NCI-H2107 treated with DMSO at 0.1 percent for 48 hours (cell line): Measurements from ENCODE around the gene MACROH2A2.
"Not testable (repeated sequence)": the region's sequence is repeated elsewhere in the genome, so short reads cannot be mapped to it uniquely, and the experiment has no call there.

Source experiments
- DNase-seq: peaks from one replicate; lab custom pipeline; 2025; ENCODE audit not compliant: unreplicated experiment; lab: John Stamatoyannopoulos, UW

MACROH2A2 gene

DNA sequence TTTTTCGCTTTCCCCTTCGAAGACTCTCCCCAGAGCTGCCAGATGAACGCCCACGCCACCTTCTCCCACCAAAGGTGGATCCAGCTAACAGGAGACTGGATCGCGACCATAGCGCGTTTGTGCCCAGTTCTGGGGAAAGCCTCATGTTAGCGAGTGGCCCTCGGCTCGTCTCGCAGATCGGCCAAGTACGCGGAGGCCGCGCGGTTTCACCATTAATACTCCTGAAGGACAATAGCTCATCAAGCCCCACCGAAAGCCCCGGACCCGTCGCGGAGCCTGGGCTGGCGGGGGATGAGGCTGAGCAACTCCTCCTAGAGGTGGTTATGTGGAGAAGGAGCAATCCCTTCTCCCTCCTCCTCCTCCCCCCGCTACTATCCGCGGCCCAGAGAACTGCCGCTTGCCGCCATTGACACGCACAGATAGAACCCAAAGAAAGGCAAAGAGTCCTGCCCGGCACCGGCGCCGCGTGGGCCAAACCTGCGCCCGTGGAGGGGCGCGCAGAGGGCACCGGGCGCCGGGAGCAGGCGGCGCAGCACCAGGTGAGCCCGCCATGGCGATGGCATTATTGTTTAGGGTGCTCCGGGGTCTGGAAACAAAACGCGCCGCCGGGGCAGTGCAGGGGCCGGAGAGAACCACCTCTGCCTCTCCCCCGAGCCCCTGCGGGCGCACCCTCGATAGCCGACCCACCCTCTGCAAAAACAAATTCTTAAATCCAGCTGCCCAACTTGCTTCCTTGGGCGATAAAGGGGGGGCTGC is at the start of gene MACROH2A2:
TSS of gene MACROH2A2 (plus strand) at position 385 of the 756 bp plus-strand sequence. CDS start 22,813 bp downstream, outside the sequence.
- peak; percentile 37 for DNase-seq

DNA sequence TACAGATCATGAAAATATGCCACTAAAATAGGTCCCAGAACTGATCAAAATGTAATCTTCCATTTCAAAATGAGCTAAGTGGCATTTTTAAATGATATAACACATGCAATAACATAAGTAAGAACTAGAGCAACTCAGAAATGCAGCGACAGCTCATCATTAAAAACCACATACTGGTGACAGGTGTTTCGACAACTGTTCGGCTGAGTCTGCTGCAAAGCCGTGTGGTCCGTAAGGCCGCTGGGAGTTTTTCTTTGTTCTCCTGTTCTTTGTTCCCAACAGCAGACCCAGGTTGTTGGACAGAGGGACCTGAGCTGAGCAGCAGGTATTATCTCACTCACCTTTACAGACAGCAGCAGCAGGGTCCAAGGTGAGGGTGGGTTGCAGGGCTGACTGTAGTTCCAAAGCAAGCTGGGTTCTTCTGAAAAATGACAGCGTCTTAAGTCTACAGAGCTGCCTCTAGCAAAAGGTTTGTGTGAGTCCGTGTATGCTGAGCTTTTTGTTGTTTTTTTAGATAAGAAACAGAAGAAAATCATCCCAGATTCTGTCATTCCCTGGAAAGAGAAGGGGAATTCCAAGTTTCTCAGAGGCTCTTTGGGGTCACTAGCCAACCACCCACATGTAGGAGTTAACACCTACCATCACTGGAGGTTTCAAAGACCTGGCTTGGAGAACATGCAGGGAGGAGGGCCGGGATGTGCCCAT is 45.4 kb upstream of the MACROH2A2 start:
- DNase-seq, result peak; percentile 49

DNA sequence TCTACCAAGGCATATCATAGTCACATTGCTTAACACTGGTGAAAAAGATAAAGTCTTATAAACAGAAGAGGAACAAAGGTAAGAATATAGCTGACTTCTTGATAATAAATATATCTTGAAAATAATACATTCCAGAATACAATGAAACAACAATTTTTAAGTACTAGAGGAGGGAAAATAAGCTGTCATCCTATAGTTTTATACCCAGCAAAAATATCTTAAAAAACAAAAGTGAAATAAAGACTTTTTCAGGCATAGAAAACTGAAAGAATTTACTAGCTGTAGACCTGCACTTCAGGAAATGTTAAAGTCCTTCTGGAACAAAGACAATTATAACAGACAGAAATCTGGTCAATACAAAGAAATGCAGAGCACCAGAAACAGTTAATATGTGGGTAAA is 21.4 kb upstream of the MACROH2A2 start:
- no peak for DNase-seq

DNA sequence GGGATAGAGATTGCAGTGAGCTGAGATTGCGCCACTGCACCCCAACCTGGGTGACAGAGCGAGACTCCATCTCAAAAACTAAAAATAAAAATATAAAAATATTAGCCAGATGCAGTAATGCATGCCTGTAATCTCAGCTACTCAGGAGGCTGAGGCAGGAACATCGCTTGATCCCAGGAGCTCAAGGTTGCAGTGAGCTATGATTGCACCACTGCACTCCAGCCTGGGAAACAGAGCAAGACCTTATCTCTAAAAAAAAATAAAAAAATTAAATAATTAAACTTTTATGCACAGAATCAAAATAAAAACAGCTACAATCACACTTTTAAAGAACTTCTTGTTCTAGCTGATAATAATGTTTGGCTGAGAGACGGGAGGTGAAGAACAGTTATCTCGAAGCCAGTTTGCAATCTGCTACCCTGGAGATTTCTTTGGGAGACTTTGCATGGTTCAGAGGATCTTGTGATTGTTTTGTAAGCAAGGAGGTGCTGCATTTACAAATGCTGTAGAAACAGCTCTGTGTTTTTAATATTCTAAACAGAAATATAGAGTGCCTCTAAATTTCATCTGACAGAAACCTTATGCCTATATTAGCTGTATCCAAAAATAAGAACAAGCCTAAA is 19.9 kb upstream of the MACROH2A2 start:
- no peak for DNase-seq

DNA sequence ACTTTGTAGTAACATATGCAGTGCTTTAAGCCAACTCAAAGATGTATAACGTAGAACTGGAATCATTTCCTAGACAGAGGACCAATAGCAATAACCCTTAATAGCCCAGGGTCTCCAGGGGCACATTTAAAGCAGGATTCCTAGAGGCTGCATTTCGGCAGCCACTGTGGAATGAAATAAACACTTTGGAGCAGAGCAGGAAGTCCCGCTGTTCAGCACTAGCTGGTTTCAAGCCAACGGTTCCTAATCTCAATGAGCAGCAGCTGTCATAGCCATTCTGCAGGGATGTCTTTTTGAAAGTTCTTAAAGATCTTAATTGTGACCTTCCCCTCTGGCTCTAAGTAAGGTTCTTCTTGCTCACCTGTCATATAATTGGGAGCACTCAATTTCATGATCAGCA is 18.4 kb upstream of the MACROH2A2 start:
- DNase-seq, result peak; percentile 28

DNA sequence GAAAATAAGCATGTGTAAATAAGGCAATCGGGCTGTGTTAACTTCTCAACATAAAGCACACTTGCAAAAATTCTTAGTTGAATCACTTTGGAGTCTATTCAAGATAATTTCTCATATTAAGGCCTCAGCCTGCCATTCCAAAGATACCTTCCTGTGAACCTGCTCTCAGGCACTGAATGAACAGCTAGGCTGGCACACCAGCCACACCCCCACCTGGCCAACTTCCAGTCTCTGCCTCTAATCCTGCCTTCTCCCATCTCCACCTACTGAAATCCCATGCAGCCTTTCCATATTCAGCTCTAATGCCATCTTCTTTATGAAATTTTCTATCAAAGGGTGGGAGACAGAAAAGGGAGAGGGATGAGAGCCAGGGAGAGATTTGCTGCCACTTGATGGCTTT is 17.1 kb upstream of the MACROH2A2 start:
- no peak for DNase-seq

DNA sequence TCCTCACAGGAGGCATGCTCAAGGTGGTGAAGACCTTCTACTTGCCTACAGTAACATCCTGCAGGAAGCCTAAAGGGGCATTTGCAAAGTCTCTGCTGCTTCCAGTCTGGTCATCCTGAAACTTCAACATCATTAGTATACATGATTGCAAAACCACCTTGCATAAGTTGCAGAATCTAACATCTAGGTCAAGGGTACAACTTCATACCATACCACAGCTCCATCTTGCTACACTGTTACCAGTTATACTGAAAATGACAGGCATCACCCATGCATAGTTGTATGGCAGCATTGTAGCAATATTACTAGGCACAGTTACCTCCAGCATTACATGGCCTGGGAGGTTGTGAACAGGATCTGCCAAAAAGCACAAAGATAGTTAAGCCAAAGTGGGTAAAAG is 13.7 kb upstream of the MACROH2A2 start:
- DNase-seq, result no peak

DNA sequence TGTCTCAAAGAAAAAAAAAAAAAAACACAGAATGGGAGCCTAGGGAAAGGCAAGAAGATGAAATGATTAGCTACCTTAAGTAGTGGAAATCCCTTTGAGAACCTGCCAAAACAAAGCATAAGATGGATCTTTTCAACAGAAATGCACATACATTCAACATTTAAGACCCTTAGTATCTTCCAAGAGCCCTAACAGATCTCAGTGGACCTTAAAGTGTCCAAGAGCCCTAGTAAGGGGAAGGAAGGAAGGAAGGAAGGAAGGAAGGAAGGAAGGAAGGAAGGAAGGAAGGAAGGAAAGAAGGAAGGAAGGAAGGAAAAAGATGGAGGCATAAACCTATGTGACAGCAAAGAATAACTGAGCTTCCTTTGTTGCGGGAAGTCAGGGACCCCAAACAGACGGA is 11.6 kb upstream of the MACROH2A2 start:
- no peak for DNase-seq

DNA sequence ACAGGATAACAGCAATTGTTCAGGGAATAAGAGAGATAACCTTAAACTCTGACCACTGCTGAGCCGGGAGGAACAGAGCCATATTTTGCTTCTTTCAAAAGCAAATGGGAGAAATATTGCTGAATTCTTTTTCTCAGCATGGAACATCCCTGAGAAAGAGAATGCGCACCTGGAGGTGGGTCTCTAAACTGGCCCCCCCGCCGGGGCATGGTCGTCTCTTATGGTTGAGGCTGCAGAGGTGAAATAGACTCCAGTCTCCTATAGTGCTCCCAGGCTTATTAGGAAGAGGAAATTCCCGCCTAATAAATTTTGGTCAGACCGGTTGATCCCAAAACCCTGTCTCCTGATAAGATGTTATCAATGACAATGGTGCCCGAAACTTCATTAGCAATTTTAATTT is 10.9 kb upstream of the MACROH2A2 start:
- DNase-seq, result not testable (repeated sequence)

DNA sequence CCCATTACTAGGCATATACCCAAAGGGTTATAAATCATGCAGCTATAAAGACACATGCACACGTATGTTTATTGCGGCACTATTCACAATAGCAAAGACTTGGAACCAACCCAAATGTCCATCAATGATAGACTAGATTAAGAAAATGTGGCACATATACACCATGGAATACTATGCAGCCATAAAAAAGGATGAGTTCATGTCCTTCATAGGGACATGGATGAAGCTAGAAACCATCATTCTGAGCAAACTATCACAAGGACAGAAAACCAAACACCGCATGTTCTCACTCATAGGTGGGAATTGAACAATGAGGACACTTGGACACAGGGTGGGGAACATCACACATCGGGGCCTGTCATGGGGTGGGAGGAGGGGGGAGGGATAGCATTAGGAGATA is 5.6 kb upstream of the MACROH2A2 start:
- not testable (repeated sequence) for DNase-seq

DNA sequence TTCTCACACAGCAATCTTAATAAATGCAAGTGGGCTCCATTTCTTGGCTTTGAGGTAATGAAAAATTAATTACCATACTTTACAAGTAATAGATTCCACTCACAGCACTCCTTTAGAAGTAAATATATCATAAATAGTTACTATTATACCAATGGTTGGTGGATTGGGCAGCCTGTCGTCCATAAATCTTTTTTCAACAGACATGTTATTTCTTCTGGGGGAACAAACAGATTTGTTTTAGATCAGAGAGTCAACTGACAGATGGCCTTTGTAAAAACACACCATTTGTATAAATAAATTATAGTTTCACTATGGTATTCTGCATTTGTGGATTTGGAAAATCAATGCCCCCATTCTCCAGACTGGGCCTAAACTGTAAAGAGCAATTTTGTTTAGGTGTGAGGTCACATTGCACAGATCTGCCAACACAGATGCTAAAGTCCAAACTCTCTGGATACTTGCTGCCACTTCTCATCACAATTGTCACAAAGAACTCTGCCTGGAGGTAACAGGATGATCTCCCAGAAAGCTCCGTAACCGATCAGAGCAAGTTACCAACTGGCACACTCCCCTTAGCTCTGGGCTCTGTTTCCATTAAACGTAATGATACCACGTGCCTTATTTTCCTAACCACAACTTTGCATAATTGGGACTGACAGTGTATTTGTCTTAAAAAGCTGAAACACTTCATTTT is 4.5 kb upstream of the MACROH2A2 start:
- DNase-seq, result no peak

DNA sequence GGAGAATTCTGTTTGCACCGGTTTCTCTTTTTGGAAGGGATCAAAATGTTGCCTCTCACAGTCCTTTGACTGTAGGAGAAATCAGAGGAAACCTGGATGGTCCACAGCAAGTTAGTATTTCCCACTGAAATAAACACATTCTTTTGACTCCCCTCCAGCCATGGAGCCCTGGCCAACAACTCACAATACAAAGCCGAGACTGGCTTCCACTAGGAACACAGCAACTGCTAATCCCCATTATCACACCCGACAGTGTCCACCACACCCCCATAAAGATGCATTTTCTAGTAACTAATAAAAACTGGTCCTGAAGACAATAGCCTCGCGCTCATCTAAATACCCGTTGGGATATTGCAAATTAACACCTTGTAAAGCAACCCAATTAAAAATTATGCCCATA is 798 bp upstream of the MACROH2A2 start:
- no peak for DNase-seq

DNA sequence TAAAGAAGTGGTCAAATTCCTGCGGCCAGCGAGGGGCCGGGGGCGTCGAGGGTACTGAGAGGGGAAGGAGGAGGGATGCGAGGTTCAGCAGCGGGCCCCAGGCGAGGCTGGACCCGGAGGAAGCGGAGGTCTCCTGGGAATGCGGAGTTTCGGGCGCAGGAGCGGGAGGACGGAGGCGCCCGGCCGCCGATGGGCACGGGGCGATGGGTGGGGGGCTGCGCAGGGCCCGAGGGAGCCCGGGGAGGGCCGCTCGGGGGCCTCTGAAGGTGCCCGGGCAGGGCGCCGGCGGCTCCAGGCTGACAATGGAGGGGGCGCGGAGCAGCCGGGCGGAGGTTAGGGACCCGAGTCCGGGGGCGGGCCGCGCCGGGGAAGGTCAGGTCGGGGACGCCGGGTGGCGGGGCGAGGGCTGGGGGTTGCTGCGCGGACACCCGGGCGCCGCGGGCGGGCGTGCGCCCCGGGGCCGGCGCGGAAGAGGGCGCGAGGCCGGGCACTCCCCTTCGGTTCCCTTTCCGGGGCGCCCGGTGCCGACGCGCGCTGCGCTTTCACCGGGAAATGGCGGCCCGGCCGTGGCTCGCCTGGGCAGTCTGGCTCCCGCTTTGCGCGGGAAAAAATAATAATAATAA is 683 bp downstream of the MACROH2A2 start:
- DNase-seq, result no peak

DNA sequence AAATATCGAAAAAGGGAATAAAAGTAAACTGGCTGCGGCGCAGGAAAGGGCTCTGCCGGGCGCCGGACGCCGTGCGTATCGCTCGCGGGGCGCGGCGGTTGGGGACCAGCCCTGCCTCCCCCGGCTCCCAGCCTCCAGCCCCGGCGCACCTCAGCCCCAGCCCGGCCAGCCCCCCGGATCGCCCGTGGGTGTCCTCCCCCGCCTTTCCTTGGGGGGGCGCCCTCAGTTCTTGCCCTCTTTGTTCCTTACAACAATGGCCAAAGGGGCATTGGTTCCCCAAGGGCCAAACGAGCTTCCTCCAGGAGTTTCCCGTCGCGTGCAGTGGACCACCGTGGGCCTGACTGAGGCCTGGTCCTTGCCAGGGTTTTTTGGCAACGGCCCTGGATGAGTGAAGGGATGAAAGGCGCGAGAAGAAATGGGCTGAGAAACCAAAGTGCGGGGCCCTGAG is 1.2 kb downstream of the MACROH2A2 start:
- DNase-seq, result no peak

DNA sequence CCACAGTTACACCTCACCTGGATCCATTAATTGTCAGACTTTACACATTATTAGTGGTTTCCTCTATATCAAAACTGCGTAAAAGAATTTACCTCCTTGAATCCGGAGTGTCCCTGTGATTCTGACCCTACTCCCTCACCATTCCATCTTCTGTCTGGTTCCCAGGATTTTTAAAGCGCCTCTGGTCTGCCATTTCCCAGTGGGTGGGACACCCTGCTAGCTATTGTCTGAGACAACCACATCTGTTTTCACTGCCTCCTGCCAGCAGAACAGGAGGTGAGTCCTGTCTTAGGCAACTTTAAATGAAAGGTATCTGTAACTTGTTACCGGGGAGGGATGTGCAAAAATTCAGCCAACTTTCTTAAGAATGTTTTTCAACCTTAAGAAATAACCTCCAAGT is 2.3 kb downstream of the MACROH2A2 start:
- DNase-seq, result no peak

DNA sequence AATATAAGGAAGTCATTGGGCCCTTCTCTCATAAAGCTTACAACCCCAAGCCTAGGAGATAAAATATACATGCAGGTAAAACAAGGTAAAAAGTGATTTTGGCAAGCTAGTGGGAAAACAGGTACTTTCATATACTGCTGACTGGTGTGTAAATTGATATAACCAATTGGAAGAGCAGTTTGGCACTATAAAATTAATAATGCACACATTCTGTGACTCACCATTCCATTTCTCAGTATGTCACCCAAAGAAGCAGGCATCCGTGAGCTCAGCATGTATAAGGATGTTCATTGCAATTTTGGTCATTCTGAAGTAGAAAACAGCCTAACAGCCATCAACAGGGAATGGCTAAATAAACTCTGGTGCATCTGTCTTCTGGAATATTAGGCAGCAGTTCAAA is 2.9 kb downstream of the MACROH2A2 start:
- DNase-seq, result no peak

DNA sequence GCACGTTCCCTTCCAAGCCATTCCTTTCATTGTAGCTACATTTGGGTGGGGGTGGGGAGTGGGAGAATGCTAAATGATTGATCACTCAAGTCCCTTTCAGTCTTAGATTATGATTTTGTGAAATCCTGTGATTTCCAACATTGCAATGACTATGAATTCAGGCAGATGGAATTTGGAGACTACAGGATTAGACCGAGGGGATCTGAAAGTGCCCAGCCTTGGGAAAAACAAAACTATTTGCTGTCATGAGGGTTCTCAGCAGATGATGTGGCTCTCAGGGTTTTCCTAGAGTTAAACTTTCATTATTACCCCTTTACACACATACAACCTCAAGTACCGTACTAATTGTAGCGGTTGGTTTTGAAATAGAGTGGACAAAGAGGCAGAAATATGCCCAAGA is 4.7 kb downstream of the MACROH2A2 start:
- DNase-seq, result no peak

DNA sequence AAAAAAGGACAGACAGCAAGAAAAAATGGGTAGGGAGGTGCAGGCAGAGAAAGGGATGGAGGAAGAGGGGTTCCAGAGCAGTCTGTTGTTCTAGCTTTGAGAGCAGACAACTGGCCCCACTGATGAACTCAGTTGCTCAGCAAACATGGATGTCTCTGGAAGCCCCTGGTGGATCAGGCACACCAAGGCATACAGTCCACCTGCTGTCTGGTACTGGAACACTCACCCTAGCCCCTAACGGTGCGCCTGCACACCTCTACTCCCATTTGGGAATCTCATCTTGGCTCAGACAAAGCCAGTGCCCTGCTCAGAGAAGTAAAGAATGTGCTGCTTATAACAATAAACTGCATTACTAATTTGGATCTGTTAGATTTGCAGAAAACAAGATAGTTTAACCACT is 7.7 kb downstream of the MACROH2A2 start:
- DNase-seq, result no peak

DNA sequence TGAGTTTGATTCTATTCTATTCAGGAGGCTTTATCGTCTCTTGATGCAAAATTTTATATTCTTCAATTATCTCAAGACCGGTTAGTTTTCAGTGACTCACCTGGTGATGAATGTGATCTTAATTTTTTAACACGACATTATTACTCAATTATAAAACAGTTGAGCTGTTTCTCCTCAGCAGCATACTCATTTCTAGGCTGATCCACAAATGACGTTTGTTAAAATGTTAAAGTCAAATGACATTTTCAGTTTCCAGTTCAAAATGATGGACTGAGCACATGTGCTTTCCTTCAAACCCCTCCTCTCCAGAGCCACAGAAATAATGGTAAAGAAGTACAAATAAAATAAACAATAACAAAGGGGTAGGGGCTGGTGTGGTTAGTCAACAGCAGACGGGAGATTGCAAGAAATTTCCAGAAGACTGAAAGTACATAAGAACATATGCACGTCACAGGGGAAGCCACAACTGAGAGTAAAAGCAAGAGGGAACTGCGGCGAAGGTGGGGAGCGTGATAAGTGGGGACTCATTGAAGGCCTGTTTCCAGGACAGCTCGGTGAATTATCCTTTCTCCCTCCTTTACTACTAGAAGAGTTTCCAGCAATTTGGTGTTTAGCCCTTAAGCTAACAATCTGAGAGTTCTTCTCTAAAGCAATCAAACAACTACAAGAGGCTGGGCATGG is 10.9 kb downstream of the MACROH2A2 start:
- DNase-seq, result no peak

DNA sequence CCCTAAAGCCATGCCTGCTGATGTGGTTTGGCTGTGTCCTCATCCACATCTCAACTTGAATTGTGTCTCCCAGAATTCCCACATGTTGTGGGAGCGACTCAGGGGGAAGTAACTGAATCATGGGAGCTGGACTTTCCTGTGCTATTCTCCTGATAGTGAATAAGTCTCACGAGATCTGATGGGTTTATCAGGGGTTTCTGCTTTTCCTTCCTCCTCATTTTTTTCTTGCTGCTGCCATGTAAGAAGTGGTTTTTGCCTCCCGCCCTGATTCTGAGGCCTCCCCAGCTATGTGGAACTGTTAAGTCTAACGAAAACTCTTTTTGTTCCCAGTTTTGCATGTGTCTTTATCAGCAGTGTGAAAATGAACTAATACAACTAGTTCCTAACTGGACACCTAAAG is 11.8 kb downstream of the MACROH2A2 start:
- no peak for DNase-seq
